H1 (cell line): ENCODE measurements around the gene OPRD1. TPM values are rescaled to one million over a fixed set of nuclear protein-coding genes. Genes with fewer than 3 reads are reported as not detected.

Experiments used
- CTCF ChIA-PET: fragments of 300-600 bp; sonication (Branson Sonifier 250); formaldehyde crosslinking; loops from one replicate; lab custom pipeline; 2021; ENCODE audit not compliant: partially characterized antibody; lab: Charles Lee
- POLR2A ChIA-PET: fragments of 300-600 bp; sonication (Branson Sonifier 250); formaldehyde crosslinking; loops from one replicate; lab custom pipeline; 2021; ENCODE audit warnings: inconsistent platforms; ENCODE audit not compliant: partially characterized antibody; lab: Charles Lee
- DNase-seq, 2 experiments: peaks; one replicate each; pipeline versions ENCODE4 v3.0.0 to v3.0.0-alpha.2; 2010 to 2022; ENCODE audit warnings: low spot score in 2 of 2, low read depth in 1 of 2, mixed read lengths in 1 of 2
- FAIRE-seq: peaks from 2 replicates; lab custom pipeline; 2011; peaks lifted over from hg19 to GRCh38; lab: Jason Lieb, UNC
- H2AFZ ChIP-seq: 2 replicates; pipeline ENCODE4 v1.8.1; 2012; ENCODE audit warnings: low read length, inconsistent platforms
- H2AK5ac ChIP-seq: 2 replicates; pipeline ENCODE4 v1.6.1; 2013; ENCODE audit warnings: low read depth, low read length
- H2BK120ac ChIP-seq: replicated peaks from 2 replicates; pipeline ENCODE3; 2013; ENCODE audit warnings: low read depth, low read length, inconsistent platforms
- H2BK12ac ChIP-seq: 2 replicates; pipeline ENCODE4 v1.6.1; 2013; ENCODE audit warnings: low read depth, low read length
- H2BK15ac ChIP-seq: 2 replicates; pipeline ENCODE4 v1.6.1; 2013; ENCODE audit warnings: low read length
- H2BK20ac ChIP-seq: 2 replicates; pipeline ENCODE4 v1.6.1; 2013; ENCODE audit warnings: low read length
- H2BK5ac ChIP-seq: 2 replicates; pipeline ENCODE4 v1.6.1; 2013; ENCODE audit warnings: low read depth, low read length
- H3K14ac ChIP-seq: 2 replicates; pipeline ENCODE4 v1.6.1; 2013; ENCODE audit warnings: inconsistent platforms; ENCODE audit not compliant: insufficient read length
- H3K18ac ChIP-seq: 2 replicates; pipeline ENCODE4 v1.6.1; 2013; ENCODE audit warnings: low read length; ENCODE audit errors: extremely low read depth
- H3K23ac ChIP-seq: 2 replicates; pipeline ENCODE4 v1.6.1; 2013; ENCODE audit warnings: inconsistent platforms; ENCODE audit not compliant: insufficient read length
- H3K23me2 ChIP-seq: 2 replicates; pipeline ENCODE4 v1.6.1; 2013; ENCODE audit warnings: low read depth, low read length
- H3K27ac ChIP-seq: 2 replicates; pipeline ENCODE4 v1.6.1; 2011; ENCODE audit warnings: low read depth, low read length, inconsistent platforms
- H3K27me3 ChIP-seq, 4 experiments: replicated peaks in 1 of 4; 1 replicate in 1 of 4; 2 replicates in 3 of 4; pipeline versions ENCODE4 v1.6.1 to v1.8.1; 2011 to 2013; ENCODE audit warnings: low read length in 3 of 4, mild to moderate bottlenecking in 3 of 4, inconsistent platforms in 2 of 4, mixed read lengths in 2 of 4, moderate library complexity in 1 of 4; ENCODE audit not compliant: control insufficient read depth in 3 of 4, insufficient read depth in 3 of 4; ENCODE audit errors: extremely low read depth in 1 of 4
- H3K36me3 ChIP-seq, 4 experiments: 2 replicates each; pipeline versions ENCODE4 v1.6.1 to v1.8.1; 2011 to 2013; ENCODE audit warnings: mild to moderate bottlenecking in 4 of 4, low read length in 3 of 4, moderate library complexity in 2 of 4, control low read depth in 1 of 4, inconsistent platforms in 1 of 4; ENCODE audit not compliant: insufficient read depth in 4 of 4, control insufficient read depth in 2 of 4
- H3K4ac ChIP-seq: replicated peaks from 2 replicates; pipeline ENCODE3; 2013; ENCODE audit warnings: low read length, low read depth, mixed read lengths, inconsistent platforms; ENCODE audit not compliant: insufficient read length
- H3K4me1 ChIP-seq, 4 experiments: replicated peaks in 1 of 4; 1 replicate in 1 of 4; 2 replicates in 3 of 4; pipeline versions ENCODE4 v1.6.1 to v1.8.1; 2011 to 2013; ENCODE audit warnings: low read length in 3 of 4, inconsistent platforms in 2 of 4, mixed read lengths in 1 of 4; ENCODE audit not compliant: insufficient read depth in 4 of 4, control insufficient read depth in 3 of 4
- H3K4me2 ChIP-seq, 2 experiments: 2 replicates each; pipeline versions ENCODE4 v1.6.1 to v1.8.1; 2011 to 2013; ENCODE audit warnings: low read depth in 2 of 2, low read length in 2 of 2, control low read depth in 1 of 2, inconsistent platforms in 1 of 2, mild to moderate bottlenecking in 1 of 2; ENCODE audit not compliant: insufficient read depth in 1 of 2
- H3K4me3 ChIP-seq, 4 experiments: fragments of 200-600, 300-600 bp in 1 of 4; sonication (generic), shearing (Covaris generic), sonication (Bioruptor Twin) in 1 of 4; 2 replicates each; pipeline versions ENCODE4 v1.5.1 to v1.8.1; 2011 to 2016; ENCODE audit warnings: low read length in 4 of 4, low read depth in 3 of 4, control low read depth in 2 of 4, inconsistent platforms in 2 of 4, mild to moderate bottlenecking in 2 of 4, mixed read lengths in 1 of 4, moderate library complexity in 1 of 4; ENCODE audit not compliant: insufficient read depth in 2 of 4; ENCODE audit errors: extremely low read depth in 1 of 4
- H3K56ac ChIP-seq: replicated peaks from 2 replicates; pipeline ENCODE3; 2013; ENCODE audit warnings: low read depth, mild to moderate bottlenecking, mixed read lengths, low read length, inconsistent platforms; ENCODE audit not compliant: insufficient read length
- H3K79me1 ChIP-seq: 2 replicates; pipeline ENCODE4 v1.6.1; 2013; ENCODE audit warnings: low read depth, low read length, control low read depth
- H3K79me2 ChIP-seq, 2 experiments: 2 replicates each; pipeline versions ENCODE4 v1.6.1 to v1.8.1; 2012 to 2013; ENCODE audit warnings: low read length in 2 of 2, mild to moderate bottlenecking in 2 of 2, inconsistent platforms in 1 of 2; ENCODE audit not compliant: insufficient read depth in 2 of 2, control insufficient read depth in 1 of 2
- H3K9ac ChIP-seq, 4 experiments: replicated peaks in 1 of 4; 1 replicate in 1 of 4; 2 replicates in 3 of 4; pipeline versions ENCODE4 v1.6.1 to v1.8.1; 2011 to 2013; ENCODE audit warnings: low read depth in 3 of 4, low read length in 3 of 4, control low read depth in 2 of 4, mild to moderate bottlenecking in 2 of 4, moderate library complexity in 2 of 4, inconsistent platforms in 1 of 4; ENCODE audit errors: extremely low read depth in 1 of 4
- H3K9me3 ChIP-seq, 2 experiments: 2 replicates each; pipeline versions ENCODE4 v1.6.1 to v1.8.1; 2012 to 2013; ENCODE audit warnings: mild to moderate bottlenecking in 2 of 2, moderate library complexity in 2 of 2, control low read depth in 1 of 2, inconsistent platforms in 1 of 2, low read depth in 1 of 2, low read length in 1 of 2, mixed read lengths in 1 of 2; ENCODE audit not compliant: insufficient read depth in 2 of 2
- H4K20me1 ChIP-seq, 2 experiments: replicated peaks in 1 of 2; 2 replicates each; pipeline versions ENCODE3 to v1.8.1; 2011 to 2013; ENCODE audit warnings: inconsistent platforms in 2 of 2, low read length in 2 of 2, mild to moderate bottlenecking in 1 of 2; ENCODE audit not compliant: insufficient read depth in 2 of 2, control insufficient read depth in 1 of 2
- H4K5ac ChIP-seq: 2 replicates; pipeline ENCODE4 v1.6.1; 2013; ENCODE audit warnings: low read length, low read depth, mixed read lengths, inconsistent platforms; ENCODE audit not compliant: insufficient read length
- H4K8ac ChIP-seq: 2 replicates; pipeline ENCODE4 v1.8.0; 2013; ENCODE audit warnings: mild to moderate bottlenecking, moderate library complexity, low read length, inconsistent platforms; ENCODE audit not compliant: insufficient read depth; ENCODE audit errors: extremely low read depth
- H4K91ac ChIP-seq: replicated peaks from 2 replicates; pipeline ENCODE3; 2013; ENCODE audit warnings: low read length, mixed read lengths, inconsistent platforms; ENCODE audit not compliant: insufficient read length
- BACH1 ChIP-seq: IDR thresholded peaks from 2 replicates; pipeline ENCODE4 v1.6.1; 2012; ENCODE audit warnings: low read length, improper control_type of control experiment
- EZH2 ChIP-seq: fragments of 200-600 bp; sonication (generic); IDR thresholded peaks from 2 replicates; pipeline ENCODE4 v1.7.1; 2012; ENCODE audit warnings: low read depth, mild to moderate bottlenecking, moderate library complexity, low read length, inconsistent platforms; ENCODE audit not compliant: severe bottlenecking
- HDAC6 ChIP-seq: IDR thresholded peaks from one replicate; pipeline ENCODE4 v1.7.1; 2012; ENCODE audit warnings: low read depth, mild to moderate bottlenecking, inconsistent platforms, low read length, moderate library complexity
- NRF1 ChIP-seq: IDR thresholded peaks from 2 replicates; pipeline ENCODE4 v1.6.1; 2011; ENCODE audit warnings: mild to moderate bottlenecking, low read depth, low read length, improper control_type of control experiment
- PHF8 ChIP-seq: fragments of 200-600 bp; sonication (generic); conservative IDR thresholded peaks from 2 replicates; pipeline ENCODE4 v1.7.1; 2012; ENCODE audit warnings: low read depth, mild to moderate bottlenecking, inconsistent platforms, low read length, moderate library complexity
- RXRA ChIP-seq: IDR thresholded peaks from 2 replicates; pipeline ENCODE4 v1.6.1; 2011; ENCODE audit warnings: low read depth, mild to moderate bottlenecking, low read length, moderate library complexity; ENCODE audit not compliant: insufficient read depth
- SAP30 ChIP-seq: fragments of 300-600 bp; sonication (generic); IDR thresholded peaks from 2 replicates; pipeline ENCODE4 v1.7.1; 2012; ENCODE audit warnings: low read length, moderate library complexity, mild to moderate bottlenecking, inconsistent platforms; ENCODE audit not compliant: insufficient read depth, insufficient replicate concordance
- TAF1 ChIP-seq: IDR thresholded peaks from 2 replicates; pipeline ENCODE4 v1.6.1; 2011; ENCODE audit warnings: mild to moderate bottlenecking, low read depth, low read length
- WGBS, 2 experiments: shearing (Covaris generic) in 1 of 2; methylation state at CpG; one replicate each; pipeline versions ENCODE4 v1.1.6 to v1.1.7; 2013 to 2015; ENCODE audit warnings: low lambda C conversion rate in 2 of 2, mixed read lengths in 2 of 2, inconsistent platforms in 1 of 2, low coverage in 1 of 2, missing lambda C conversion rate in 1 of 2; ENCODE audit not compliant: insufficient replicate concordance in 2 of 2, insufficient coverage in 1 of 2, insufficient read length in 1 of 2; ENCODE audit errors: extremely low coverage in 1 of 2, missing lambda C conversion rate in 1 of 2; 5-methylcytosine and 5-hydroxymethylcytosine counted together
- polyA plus RNA-seq, 7 experiments: library from polyadenylated mRNA; depleted of rRNA in 3 of 7; stranded (reverse) in 5 of 7; unstranded in 2 of 7; fragments of >200 nt in 5 of 7; fragments of 200-250 nt in 2 of 7; gene quantifications; 1 replicate in 5 of 7; 2 replicates in 1 of 7; 4 replicates in 1 of 7; pipeline versions ENCODE4 v1.2.1 to v1.2.3, GENCODE V29; 2011 to 2013; ENCODE audit warnings: missing spikeins in 2 of 7, mixed read lengths in 2 of 7
- total RNA-seq: library from RNA; stranded (reverse); fragmentation: NEBNext Ultra II Directional; extraction: Animal tissue kit (Norgen Biotek cat#: 25700); gene quantifications from 2 replicates; pipeline ENCODE4 v1.2.1, GENCODE V29; 2021

Gene OPRD1
- total and polyA plus RNA-seq, 2 of the 8 experiments (the other 6 are each of a cell fraction or from before 2014, with no cell fraction given), result 2.6 to 3.7 TPM

- Histone ChIP-seq H4K8ac (no peak overlapping the region), H3K14ac (no peak overlapping the region), H2BK15ac (no peak overlapping the region), H3K4me2 (no peak overlapping the region), H2AK5ac (0 out of 2 replicates have a peak overlapping the region, but pooled peaks have one; percentile 42), H2BK20ac (no peak overlapping the region), H3K9me3 (no peaks in the 10 kb centered on the region), H4K20me1 (peaks cover 0 to 3% of the 10 kb centered on the region in 2 experiments), H3K9ac (no peak overlapping the region), H3K79me1 (no peaks in the 10 kb centered on the region; the same call in 1 of the 2 replicates), H3K18ac (no peak overlapping the region), H3K27ac (no peak overlapping the region), H3K56ac (no peak overlapping the region), H3K36me3 (no peaks in the 10 kb centered on the region), H2AFZ (no peak overlapping the region), H4K91ac (no peak overlapping the region), H3K23me2 (peaks cover 4% of the 10 kb centered on the region; the same call in 1 of the 2 replicates), H2BK12ac (no peak overlapping the region), H3K79me2 (no peaks in the 10 kb centered on the region), H2BK120ac (no peak overlapping the region), H4K5ac (no peak overlapping the region), H3K4me3 (no peak overlapping the region), H2BK5ac (no peak overlapping the region), H3K27me3 (peaks cover 16 to 43% (median 32%) of the 10 kb centered on the region in 4 experiments), H3K4me1 (peaks cover 0 to 16% (median 5%) of the 10 kb centered on the region in 4 experiments; a peak in 4 of 7 replicates), H3K23ac (no peak overlapping the region), H3K4ac (no peak overlapping the region)
- no peak for FAIRE-seq
- DNase-seq, result no peak
- ChIA-PET POLR2A (interaction anchor here (0.5 to 1.4 kb wide), 6 partner anchors 11 to 33 kb away, joined by 3 to 5 read pairs (median 3); no protein-coding TSS in a partner anchor), CTCF (interaction anchor here (0.8 to 5.9 kb wide), 6 partner anchors 10 to 64 kb away, joined by 3 to 40 read pairs (median 6); no protein-coding TSS in a partner anchor)
- 93% methylated on average over 15 of the region's 15 CpGs; no CpG with 5 or more reads in 1 of the 2 experiments for WGBS, 2 experiments
- TF ChIP-seq PHF8, result no peak
- no peak for TF ChIP-seq BACH1
- no peak for TF ChIP-seq HDAC6
- TF ChIP-seq NRF1, result no peak
- TF ChIP-seq SAP30, result no peak
- no peak for TF ChIP-seq TAF1
- TF ChIP-seq RXRA, result no peak
- TF ChIP-seq EZH2, result no peak
These were observed 2.0 kb downstream of the OPRD1 start for GRCh38 chr1:28813931-28814465.
